HG02588 (cell line): Measurements from ENCODE around the gene ARL6IP4.

Experiments
- ATAC-seq: cut with Tn5 transposase; IDR thresholded peaks from one replicate; pipeline ENCODE4 v1.9.1; 2021; ENCODE audit warnings: mild to moderate bottlenecking, moderate library complexity; ENCODE audit not compliant: unreplicated experiment

ARL6IP4 gene

DNA sequence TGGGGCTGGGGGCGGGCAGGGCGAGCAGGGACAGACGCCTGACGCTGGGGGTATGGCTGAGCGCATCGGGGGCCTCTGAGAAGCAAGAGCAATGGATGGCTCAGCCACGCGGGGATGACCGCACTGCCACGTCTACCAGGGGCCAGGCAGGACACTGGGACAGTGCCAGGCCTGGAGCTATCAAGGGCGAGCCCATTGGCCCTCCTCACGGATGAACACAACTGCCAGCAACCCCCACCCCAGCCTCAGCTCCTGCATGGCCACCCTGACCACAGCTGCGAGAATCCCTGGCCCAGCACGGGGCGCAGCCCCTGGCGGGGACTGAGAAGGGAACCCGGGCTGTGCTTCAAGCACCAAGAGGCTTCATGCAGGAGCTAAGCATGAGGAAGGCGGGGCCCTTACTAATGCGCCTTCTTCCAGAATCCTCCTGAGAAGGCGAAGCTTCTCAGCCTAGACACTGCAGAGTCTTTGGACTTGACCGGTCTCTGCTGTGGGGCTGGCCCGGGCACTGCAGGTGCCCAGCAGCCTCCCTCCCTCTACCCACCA lies 9.5 kb downstream of the ARL6IP4 start:
- ATAC-seq: no peak

DNA sequence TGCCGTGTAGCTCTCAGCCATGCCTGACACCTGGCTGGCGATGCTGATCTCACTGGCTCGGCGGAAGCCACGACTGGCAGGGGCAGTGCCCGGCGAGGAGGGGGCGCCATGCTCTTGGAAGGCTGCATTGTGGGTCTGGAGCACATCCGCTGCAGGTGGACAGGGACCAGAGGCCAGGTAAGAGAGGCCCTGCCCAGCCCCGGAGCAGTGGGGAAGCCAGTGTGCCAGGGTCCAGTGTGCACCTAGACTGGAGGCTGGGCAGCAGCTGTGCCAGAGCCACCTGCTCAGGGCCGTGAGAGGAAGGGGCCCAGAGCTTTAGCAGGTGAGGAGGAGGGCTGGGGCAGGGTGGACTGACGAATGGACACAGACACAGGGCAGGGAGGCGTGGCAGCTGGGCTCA lies 10.1 kb downstream of the ARL6IP4 start:
- no peak for ATAC-seq

DNA sequence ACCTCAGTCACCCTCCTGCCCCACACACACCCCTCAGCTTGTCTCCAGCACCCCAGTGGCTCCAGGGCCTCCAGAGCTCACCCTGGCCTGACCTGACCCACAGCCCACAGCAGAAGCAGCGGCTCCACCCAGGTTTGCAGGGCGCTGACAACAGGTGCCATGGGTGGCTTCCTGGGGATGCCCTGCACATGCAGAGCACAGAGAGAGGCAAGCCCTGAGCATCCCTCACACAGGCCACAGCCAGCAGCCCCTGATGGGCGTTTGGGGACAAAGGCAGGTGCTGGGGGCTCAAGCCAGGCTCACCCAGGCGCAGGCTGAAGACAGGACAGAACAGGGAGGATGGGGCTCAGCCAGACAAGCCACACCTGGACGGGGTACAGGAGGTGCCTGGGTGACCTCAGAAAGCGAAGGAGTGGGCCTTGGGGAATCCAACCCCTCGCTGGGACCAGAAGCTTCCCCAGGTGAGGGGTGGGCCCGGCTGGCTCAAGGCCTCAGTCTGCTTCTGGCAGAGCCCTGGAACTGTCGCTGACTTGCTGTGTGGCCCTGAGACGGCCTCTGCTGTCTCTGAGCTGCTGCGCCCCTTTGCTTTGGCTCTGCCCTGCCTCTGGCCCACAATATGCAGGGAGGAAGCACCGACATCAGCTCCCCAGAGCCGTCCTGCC lies 10.6 kb downstream of the ARL6IP4 start:
- ATAC-seq: no peak

DNA sequence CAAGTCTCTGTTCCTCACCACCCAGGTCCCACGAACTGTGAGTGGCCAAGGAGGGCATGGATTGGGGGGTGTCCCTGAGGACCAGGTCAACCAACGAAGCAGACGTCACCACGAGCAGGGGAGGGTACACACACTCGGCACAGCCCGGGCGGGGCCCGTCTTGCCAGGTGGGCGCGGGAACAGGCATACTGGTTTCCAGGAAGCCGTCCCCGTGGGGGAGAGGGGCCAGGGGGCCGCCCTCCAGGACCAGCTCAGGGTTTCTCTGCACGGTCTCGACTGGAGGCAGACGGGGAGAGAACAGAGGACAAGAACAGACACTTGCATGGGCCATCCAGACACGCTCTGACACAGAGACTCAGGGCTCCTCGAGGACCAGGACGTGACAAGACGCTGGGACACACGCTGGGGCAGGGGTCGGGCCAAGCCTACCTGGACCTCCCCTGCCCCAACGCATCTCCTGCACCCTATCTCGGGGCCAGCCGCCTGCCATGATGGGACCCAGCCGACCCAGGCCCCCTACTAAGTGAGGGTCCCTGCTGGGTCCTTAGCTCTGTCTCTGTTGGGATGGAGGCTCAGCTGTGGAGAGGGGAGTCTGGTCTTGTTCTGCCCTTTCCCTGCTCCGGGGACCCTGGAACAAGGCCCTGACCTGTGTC lies 11.3 kb downstream of the ARL6IP4 start:
- no peak for ATAC-seq

DNA sequence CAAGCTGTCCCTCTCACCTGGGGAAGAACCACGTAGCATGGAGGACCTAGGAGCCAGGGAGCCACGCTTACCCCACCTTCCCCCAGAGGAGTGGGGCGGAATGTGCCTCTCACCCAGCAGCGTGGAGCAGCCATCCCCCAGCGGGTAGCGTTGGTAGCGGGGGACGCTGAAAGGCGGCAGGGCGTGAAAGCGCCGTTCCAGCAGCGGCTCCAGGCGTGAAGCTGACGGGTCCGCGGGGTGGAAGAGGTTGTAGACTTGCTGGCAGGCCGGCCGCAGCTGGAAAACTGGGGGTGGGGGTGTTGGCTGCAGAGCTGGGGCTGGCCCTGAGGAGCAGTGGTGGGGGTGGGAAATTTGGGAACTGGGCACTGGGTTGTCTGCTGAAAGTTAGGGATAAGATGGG lies 11.9 kb downstream of the ARL6IP4 start:
- ATAC-seq: no peak

DNA sequence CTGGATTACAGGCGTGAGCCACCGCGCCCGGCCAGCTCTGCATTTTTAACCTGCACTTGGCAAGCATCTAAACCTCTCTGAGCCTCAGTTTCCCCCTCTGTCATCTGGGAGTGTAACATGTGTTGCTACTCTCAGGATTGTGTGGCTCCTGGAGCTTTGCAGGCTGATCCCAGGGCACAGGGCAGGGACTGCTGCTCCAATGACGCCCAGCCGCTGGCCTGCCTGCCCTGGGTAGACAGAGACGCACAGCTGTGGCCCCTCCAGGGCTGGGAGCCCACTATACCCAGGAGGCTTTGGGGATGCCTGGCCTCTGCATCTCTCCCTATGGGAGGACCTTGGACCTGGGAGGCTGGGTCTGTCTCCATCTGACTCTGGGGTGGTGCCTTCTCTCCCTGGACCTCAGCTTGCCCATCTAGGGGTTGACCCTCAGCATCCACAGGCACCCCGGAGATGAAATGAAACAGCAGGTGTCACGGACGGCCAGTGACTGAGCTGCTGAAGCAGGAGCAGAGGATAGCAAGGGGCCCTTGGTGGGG lies 13.7 kb downstream of the ARL6IP4 start:
- no peak for ATAC-seq

DNA sequence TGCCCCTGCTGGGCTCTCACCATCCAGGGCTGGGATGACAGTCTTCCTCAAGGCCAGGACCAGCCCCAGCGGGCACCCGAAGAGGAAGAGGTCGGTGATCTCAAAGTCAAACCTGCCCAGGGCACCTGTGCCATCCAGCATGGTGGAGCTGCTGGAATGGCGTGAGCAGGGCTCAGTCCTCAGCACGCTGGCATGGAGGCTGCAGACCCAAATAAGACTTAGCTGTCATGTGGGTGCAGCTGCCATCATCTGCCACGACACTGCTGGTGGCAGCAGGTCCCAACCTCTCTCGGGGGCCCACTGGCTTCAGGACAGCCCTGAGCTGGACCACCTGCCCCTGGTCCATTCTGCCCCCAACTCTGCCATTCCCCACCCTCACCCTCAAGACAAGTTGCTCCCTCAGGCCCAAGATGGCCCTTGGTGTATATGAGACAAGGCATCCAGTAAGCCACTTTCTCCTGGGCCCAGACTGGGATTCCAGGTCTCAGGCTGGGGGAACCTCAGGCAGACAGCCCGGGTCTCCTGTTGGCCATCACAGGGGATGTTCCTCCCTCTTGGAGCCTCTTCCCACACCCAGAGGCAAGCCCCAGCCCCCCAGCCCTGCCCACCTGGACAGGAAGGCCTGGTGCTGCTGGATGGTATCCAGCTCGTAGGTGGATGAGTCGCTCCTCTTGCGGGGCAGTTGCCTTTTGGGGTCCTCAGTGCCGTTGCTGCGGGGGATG lies 14.5 kb downstream of the ARL6IP4 start:
- no peak for ATAC-seq

DNA sequence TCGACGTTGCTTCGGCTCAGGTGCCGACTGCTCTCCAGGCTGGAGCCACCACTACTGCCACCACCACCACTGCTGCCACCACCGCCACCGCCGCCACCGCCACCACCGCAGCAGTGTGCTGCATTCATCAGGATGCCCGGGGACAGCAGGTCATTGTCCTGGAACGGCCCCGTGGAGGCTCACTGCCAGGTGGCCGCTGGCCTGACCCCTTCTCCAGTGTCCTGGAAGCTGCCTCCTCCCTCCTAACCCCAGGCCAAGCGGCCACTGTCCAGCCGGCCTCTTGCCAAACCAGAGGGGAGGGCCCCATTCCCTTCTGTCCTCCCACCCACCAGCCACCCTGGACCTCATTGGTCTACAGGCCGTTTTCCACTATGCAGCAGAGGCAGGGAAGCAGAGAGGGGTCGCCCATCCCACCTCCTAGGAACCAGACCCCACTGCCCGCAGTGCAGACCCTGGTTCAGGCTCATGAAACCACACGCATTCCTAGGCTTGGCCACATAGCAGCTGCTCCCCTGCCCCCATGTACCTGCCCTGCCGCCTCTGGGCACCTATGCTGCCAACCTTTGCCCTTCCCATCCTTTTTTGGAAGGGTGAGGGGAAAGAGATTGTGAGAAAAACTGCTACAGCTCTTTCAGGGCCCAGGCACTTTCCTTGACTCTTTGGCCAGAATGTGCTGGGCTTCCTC lies 15.2 kb downstream of the ARL6IP4 start:
- ATAC-seq: no peak

DNA sequence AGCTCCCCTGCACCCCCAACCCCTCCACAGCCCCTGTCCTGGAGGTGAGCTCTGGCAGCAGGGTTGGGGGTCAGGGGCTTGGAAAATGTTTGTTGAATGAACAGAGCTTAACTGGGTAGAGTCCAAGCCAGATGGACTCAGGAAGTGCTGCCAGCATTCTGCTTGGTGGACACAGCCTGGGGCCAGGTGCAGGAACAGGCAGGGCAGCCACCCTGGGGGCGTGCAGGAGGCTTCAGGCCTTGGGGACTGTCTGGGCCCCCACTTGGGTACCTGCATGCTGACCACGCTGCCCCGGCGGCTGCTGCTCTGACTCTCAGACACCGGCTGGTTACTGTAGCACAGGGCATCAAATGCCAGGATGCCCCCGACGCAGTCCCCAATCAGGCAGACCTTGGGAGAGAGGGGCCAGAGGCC lies 15.7 kb downstream of the ARL6IP4 start:
- no peak for ATAC-seq

DNA sequence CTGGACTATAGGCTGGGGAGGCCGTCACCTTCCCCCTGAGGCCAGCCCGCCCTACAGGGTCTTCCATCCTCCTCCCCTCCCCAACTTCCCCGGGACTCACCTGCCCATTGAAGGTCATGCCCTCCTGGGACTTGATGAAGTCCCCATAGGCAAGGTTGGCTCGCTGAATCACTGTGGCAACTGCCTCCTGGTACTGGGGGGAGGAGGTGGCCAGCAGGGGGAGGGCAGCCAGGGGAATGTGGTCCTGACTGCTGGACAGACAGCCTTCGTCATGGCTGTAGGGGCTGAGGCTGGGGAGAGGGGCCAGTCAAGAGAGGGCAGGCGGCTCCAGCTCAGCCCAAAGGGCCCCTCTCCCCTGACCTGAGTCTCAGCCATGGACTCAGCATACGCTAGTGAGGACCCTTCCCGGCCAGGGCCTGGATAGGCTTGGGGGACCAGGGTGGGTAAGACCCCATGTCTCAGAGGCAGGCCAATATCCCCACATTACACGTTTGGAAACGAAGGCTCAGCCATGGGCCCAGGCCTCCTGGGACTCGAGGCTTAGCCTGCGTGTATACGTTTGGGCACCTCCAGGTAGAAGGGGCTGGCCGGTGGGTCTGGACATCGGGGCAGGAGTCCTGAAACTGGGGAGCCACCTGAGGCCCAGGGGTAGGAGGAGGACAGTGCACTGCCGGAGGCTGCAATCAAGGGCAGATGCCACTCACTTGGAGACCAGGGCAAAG lies 16.3 kb downstream of the ARL6IP4 start:
- ATAC-seq: no peak

DNA sequence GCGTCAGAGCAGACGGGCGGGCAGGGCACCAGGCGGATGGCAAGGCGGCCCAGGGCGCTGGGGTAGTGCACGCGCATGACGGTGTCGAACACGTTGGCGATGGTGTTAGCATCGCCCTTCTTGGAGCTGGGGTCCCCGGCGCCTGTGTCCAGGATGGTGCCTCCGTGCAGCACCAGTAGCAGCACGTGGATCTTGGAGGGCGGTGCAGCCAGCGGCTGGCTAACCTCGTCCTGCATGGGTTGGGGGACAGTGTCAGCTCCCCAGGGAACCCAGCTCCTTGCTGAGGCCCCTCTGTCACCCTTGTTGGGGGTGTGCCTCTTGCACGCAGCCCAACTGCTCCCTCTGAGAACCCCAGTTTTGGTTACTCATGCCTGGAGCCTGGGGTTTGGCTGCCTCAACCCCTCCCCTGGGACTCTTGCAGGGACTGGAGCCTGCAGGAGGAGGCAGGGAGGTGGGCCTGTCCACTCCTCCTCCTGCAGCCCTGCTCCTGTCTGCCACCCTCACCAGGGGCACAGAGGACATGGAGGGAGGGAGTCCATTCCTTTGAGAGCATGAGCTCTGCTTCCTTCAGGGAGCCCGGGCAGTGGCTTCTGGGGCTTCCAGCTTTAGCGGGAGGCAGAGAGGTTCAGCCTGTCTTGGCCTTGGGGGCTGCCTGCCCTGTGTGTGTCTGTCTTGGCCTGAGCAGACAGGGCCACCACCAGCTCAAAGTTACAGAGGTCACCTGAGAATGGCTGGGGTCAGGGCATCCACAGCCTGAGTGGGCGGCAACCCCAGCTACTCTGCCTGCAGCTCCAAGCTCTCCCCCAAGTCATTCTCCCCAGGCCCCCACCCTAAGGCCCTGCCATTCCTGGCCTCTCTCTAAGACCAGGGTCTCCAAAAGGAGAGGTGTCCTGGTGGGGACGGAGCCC lies 17.1 kb downstream of the ARL6IP4 start:
- ATAC-seq: no peak

DNA sequence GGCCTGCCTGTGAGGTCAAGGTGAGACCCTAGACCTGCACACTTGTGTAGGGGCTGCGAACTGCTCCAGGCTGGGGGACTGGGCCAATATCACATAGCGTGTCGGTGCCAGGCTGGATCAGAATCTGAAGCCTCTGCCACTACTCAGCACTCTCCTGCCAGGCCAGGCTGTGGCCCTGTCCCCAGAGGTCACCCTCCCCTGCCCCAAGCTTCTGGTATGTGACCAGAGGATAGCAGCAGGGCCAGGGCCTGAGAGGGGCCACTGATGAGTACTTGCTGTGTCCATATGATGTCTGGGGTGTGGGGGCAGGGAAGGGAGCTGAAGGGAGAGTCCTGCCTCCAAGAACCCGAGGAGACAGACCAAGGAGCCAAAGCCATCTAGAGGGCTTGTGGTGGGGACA lies 17.8 kb downstream of the ARL6IP4 start:
- ATAC-seq: no peak

DNA sequence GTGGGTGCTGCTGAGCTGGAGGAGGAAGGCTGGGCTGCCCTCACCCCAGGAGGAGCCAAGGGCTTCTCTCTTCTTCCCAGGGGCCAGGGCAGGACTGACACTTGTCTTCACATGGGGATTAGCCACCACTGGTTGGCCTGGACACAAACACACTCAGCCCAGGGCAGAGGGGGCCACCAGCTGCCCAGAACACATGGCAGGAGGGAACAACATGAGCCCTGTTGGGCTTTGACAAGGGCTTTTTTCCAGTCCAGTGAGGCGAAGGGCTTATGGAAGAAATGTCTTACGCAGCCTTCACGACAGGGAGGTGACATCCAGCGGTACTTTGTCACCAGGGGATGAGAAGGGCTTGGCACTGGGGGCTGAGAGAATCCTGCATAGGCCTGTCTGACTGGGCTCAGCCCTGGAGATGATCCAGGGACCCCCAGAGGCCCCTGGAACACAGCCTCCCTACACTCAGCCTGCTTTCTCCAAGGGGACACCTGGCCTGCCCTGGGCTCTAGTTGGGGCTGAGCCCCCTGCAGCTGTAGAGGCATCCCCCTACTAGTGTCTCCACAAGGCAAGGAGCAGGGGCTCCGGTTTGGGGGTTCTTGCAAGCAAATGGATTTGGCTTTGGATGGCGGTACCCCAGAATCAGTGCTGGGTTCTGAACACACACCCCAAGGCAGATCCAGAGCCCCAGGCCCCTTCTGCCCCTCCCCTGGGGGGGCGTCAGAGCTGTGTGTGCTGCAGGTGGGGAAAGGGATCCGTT lies 18.9 kb downstream of the ARL6IP4 start:
- no peak for ATAC-seq

DNA sequence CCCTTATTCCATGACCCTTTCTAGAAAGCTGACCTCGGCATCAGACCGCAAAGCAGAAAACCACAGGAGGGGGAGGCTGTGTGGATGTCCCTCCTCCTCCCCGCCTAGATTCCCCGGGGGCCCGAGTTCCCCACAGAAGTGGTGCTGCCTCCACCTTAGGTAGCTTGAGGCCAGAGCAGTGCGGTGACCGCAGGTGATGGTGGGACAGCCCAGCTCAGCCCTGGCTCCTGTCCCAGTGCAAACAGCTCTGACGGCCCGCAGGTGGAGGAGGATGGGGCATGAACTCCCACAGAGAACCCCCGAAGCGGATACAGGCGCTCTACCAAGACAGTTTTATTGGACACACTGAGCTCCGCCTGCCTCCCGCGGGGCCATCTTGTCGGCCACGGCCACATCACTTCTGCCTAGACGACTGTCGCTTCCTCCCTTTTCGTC lies 19.5 kb downstream of the ARL6IP4 start:
- ATAC-seq: no peak

DNA sequence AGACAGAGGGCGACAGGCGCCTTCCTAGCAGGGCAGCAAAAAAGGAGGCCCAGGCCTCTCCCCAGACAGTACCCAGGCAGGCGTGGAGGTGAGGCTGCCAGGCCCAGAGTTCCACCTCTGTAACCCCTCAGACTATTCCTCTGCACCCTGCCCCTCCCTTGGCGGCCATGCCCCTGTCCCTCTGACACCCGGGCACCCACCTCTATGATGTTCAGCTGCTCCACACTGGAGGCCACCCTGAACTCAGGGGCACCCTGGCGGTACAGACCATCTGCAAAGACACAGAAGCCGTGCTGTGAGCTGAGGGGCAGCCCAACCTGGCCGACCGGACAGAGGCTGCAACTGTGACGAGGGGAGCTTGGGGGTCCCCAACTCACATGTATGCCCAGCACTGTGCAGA lies 20.1 kb downstream of the ARL6IP4 start:
- ATAC-seq: no peak

DNA sequence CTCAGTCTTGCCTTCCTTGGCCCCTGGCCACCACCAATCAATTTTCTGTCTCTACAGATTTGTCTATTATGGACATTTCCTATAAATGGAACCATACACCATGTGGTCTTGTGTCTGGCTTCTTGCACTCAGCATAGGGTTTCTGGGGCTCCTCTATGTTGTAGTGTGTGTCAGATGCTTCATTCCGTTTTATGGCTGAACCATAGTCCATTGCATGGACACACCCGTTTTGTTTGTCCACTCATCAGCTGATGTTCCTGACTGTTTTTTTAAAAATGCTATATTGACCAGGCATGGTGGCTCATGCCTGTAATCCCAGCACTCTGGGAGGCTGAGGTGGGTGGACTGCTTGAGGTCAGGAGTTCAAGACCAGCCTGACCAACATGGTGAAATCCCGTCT lies 21.0 kb downstream of the ARL6IP4 start:
- ATAC-seq: no peak

DNA sequence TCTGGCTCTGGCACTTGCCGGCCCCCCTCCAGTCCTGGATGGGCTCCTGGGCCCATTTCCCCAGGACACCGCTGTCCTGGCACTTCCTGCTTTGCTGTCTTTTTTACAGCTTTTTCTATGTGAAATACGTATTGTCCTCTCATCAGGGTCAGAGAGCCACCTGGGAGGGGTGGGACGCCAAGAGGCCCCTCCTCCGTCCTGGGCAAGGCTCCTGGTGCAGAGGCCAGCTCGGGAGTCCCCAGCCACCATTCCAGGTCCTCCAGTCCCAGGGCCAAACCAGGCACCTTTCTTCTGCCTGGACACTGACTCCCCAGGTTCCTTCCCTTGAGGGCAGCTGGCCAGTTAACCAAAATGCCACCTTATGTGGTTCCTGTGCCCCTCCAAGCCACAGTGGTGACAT lies 22.8 kb downstream of the ARL6IP4 start:
- ATAC-seq: no peak

DNA sequence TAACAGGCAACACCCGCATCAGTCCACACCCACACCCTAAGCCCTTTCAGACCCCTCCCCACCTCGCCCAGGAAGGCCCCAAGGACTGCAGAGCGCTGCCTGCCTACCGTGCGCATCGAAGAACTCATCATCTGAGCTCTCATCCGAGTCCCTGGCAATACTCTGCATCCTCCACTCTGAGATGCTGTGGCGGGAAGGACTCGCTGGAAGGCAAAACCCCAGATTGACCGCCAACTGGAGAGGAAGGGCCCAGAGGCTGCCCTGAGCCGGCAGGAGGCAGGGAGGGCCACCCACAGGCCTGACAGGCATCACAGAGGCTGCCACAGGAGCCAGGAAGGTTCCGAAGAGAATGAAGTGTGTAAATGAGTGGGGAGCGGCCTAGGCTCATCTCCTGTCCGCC lies 23.8 kb downstream of the ARL6IP4 start:
- no peak for ATAC-seq
